HG03039 (cell line): Measurements from ENCODE around the gene SORCS3.

Experiments
- ATAC-seq: cut with Tn5 transposase; IDR thresholded peaks from one replicate; pipeline ENCODE4 v1.9.1; 2021; ENCODE audit warnings: mild to moderate bottlenecking, moderate library complexity; ENCODE audit not compliant: unreplicated experiment

The SORCS3 gene

DNA sequence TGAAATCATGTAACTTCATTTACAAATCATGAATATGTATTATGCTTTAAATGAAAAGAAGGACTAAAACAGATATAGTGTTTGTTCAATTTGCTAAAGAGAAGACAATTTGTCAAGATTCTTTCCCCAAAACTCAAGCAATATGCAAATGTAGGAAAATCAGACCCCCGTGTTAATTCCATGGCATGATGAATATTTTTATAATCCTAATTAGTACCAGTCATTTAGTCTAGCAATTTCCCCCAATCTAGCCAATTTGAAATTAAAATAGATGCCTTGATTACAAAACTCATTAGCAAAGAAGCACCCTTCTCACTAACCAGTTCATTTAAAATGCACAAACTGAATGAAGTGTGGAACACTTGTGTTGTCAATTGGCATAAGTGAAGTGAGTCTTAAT lies 347.6 kb downstream of the SORCS3 start:
- no peak for ATAC-seq

- no peak for ATAC-seq
Measured at GRCh38 chr10:104989880-104990279, 348.8 kb downstream of the SORCS3 start.

DNA sequence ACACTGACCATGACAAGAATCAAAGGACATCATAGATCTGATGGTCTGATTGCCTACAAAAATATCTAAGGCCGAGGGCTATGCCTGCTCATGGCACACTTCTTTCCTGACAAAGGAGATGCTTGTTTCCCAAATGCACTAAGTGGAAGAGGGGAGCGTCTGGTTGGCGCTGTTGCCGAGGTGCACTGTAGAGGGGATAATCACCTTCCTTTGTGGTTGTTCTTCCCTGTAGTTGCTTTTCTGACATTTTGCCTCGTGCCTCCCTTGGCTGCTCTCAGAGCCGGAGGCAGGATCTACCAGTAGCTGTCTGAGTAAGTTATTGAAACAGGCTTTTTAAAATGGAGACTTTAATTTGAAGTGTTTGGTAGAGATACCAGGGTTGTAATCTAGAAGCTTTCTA lies 352.0 kb downstream of the SORCS3 start:
- no peak for ATAC-seq

GRCh38 chr10:105001269-105001668 lies 360.2 kb downstream of the SORCS3 start:
- ATAC-seq, result no peak

DNA sequence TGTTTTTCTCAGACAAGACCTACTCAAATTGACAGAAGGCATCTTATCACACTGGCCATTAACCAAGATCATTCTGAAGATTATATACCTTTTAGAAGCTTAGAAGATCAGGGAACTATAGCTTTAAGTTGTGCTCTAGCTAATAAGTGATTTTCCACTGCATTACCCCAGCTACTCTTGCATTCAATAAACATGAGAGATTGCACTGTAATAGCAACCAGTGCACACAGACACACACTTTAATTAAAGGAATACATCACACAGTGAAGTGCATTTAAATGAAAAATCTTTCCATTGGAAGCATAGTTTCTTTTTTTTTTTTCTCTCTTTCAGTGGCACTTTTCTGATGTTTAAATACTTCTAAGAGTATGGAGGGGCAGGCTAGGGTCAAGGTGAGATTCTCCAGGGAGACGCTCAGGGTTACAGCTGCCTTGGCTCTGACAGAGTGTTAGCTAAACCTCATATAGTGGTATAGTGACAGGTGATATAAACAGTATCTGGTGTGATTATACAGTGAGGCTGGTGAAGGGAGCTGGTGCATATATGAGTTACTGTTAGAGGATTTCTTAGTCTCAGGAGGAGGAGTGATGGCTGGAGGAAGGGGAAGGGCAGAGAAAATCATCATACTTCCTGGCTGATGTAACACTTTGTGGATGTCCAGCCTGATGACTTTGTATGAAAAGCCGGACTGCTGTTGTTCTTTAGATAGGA lies 369.5 kb downstream of the SORCS3 start:
- ATAC-seq, result no peak

DNA sequence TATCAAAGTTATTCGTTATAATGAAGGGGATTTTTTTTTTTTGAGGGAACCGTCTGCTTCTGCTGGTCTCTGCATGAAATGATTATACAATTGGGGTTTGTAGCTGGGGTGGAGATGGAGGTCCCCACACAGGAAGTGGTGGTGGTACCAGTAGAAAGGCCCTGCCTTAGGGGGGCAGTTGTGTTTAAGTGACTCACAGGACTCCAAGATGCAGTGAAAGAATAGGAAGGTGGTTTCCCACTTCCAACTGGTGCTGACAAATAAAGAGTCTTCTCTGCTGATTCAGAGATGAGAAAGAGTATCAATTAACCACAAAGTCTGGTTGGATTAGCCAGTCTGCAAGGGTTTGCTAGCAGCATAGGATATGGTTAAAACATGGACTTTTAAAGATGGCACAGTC lies 376.0 kb downstream of the SORCS3 start:
- no peak for ATAC-seq

DNA sequence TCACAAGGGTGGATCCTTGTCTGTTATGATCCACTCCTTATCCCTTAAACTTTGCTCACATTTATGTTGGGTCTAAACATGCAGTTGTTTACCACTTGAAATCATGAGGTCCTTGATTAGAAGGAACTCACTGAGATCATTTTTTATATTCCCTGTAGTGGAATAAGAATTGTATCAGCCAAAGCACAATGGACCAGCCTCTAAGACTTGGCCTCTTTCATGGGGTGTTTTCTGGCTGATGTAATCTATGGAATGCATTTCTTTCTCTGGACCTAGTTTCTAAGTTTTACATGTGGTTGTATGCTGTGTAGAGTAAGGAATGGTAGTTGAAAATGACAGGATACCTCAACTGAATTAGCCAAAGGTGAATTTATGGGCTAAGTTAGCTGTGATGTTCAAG lies 376.6 kb downstream of the SORCS3 start:
- no peak for ATAC-seq

GRCh38 chr10:105023211-105024111 lies 382.4 kb downstream of the SORCS3 start:
- ATAC-seq, result no peak

DNA sequence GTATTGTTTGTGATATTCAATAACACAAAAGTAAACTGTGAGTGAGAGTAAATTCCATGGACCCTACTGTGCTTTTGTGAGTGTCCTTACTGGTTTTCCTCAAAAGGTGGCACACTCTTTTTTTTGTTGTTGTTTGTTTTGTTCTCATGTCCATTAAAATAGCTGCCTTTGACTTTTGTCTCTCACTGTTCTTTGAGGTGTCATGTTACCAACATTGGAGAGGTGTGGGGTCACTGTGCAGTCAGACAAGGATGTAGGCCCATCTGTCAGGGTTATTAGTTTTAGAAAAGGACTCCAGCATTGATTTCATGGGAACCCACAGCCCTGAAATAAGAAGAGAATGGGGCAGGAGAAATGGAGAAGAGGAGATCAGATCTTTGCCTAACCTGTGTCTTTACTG lies 383.1 kb downstream of the SORCS3 start:
- ATAC-seq, result no peak

DNA sequence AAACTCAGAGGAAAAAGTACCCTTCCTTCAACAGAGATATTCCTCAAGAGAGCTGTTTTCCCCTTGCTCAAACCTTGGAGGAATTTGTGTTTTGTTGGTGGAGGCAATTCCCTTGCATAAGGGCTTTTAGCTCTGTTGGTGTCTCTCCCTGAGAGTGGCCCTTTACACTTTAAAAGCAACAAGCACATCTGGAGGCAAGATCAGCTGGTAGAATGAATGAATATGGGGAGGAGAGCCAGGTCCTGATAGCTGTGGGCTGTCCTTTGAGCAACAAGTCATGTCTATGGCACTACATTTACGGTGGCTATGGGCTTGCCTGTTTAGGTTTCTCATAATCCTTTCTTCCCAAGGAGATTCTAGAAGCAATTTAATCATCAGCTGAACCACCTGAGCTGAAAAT lies 384.0 kb downstream of the SORCS3 start:
- ATAC-seq, result no peak

GRCh38 chr10:105026566-105026965 lies 385.5 kb downstream of the SORCS3 start:
- ATAC-seq, result no peak

- no peak for ATAC-seq
Measured at GRCh38 chr10:105029286-105029685, 388.2 kb downstream of the SORCS3 start.

GRCh38 chr10:105037022-105037421 lies 395.9 kb downstream of the SORCS3 start:
- no peak for ATAC-seq

DNA sequence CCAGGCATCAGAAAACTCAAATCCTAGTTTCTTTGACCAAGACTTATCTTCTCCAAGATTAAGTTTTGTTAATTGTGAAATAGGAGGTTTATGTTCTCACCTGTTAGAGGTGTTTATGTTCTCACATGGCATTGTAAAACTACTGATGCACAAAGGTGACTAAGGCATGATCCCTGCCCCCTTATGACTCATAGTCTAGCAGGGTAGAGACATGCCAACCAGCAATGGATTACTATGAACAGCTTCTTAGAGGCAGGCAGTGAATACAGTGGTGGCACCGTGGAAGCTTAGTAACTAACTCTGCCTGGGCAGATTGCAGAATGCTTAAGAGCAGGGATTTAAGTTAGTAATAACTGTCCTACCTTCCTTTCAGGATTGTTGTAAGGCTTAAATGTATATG lies 400.9 kb downstream of the SORCS3 start:
- ATAC-seq, result no peak

DNA sequence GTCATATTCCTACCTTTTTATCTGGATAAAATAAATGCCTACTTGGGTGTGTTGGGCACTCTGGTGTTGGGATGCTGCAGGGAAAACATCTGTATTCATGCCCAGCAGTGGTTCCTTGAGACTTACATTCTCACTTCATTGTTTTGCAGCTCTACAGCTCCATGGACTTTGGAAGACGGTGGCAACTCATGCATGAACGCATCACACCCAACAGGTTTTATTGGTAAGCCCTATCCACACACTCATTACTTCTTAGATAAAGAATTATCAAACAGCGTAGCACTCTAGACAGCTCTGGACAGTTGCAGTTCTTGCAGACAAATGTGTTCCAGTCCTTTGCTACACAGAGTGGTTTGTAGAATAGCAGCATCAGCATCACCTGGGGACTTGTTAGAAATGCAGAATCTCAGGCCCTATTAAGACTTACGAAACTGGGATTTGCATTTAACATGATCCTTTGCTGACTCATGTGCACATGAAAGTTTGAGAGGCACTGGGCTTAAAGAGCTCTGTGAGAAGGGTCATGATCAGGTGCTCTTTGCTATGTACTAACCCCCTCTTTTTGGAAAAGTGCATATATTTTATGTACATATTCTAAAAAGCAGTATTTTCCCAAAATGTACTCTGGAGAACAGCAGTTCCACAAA lies 401.9 kb downstream of the SORCS3 start:
- ATAC-seq, result no peak

- no peak for ATAC-seq
Measured at GRCh38 chr10:105044902-105045301, 403.8 kb downstream of the SORCS3 start.

GRCh38 chr10:105056413-105056812 lies 415.3 kb downstream of the SORCS3 start:
- no peak for ATAC-seq

DNA sequence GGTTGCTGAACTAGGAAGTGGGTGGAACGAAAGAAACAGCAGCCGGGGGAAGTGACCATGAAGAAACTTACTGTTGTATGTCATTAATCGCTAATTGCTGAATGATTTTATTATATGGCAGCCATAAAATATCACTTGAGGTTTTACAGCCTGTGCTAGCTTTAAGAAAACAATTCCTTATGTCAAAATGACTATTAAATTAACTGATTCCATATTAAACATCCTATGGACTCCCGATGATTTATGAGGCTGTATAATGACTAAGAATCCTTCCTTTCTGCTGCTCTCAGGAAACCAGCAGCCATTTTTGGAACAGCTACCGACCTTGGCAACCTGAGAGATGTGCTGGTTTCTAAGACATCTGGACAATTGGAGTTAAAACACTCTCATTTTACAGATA lies 421.9 kb downstream of the SORCS3 start:
- no peak for ATAC-seq

- no peak for ATAC-seq
Measured at GRCh38 chr10:105063796-105064195, 422.7 kb downstream of the SORCS3 start.

DNA sequence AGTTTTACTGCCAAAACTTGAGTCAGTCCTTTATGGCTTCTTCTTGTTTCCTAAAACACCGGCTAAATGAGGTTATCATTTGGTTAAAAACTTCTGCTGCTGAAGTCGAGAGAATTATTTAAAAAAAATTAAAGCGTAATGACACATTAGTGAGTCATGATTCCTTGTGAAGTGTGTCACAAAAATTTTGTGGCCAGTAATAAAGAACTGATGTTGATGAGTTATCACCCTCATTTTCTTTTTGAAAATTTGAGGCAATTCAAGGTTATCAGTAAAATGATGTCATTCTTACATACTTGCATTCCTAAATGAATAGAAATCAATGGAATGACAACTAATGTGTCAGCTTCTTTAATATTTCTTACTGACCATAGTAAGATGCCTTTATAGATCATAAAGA lies 427.4 kb downstream of the SORCS3 start:
- ATAC-seq, result no peak

DNA sequence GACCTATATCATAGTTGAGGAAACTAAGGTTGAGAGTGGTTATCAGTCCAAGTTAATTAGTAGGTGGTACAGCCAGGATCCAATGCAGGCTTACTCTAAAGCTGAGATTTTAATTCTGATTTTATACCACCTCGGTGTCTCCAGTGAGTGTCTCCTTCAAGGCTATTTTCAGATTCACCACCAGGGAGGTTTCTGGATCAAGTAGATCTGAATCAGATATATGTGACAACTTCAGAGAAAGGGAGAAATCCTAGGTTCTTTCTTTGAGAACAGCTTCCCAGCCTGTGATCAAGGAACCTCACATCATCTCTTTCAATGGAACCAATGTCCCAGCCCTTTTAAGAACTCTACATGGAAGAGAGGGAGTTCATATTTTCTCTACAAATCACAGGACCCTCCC lies 429.2 kb downstream of the SORCS3 start:
- ATAC-seq, result no peak

DNA sequence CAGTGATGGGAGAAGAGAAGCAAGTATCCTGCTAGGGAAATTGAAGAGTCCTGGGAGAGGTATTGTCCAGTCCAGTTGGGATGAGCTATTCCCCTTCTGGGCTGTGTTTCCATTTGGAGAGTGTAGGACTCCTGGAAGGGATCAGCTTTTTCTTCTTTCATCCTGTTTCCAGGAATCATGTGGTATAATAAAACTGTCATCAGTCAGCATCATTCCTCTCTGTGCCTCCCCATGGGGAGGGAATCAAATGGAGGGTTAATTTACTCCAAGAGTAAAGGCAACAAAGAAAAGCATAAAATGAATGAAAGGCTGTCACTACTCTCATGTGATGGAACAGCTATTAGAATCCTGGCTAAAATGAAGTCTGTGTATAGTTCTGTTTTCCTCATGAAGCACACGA lies 429.9 kb downstream of the SORCS3 start:
- ATAC-seq, result no peak
